Measurements from ENCODE around the gene SPINT1. TPM values are rescaled to one million over a fixed set of nuclear protein-coding genes. Genes with fewer than 3 reads are reported as not detected.
A peak's percentile ranks its signal among the peaks of the same experiment; 100 is the strongest.

The SPINT1 gene
- total and polyA plus RNA-seq, 4 experiments from 2014 or later, result 3.8 to 5.3 (median 4.0) TPM

- H3K36me3 ChIP-seq (ENCODE audit: insufficient read depth, low read length), result no peaks in the 10 kb centered on the region
- H3K27me3 ChIP-seq (ENCODE audit: insufficient read depth, low read length), result no peaks in the 10 kb centered on the region
- intact Hi-C loops (cut with micrococcal nuclease), result no loop called here
- peaks cover 19% of the 10 kb centered on the region for H3K4me1 ChIP-seq (ENCODE audit: insufficient read depth, low read length)
- POLR2A ChIA-PET (ENCODE audit: partially characterized antibody), result interaction anchor here (0.6 kb wide), 1 partner anchor 336 kb away, joined by 3 read pairs; no protein-coding TSS in a partner anchor
- Mint-ChIP-seq H3K9me3 (no peaks in the 10 kb centered on the region), H3K4me3 (no peak overlapping the region), H3K27me3 (no peaks in the 10 kb centered on the region), H3K36me3 (peaks cover 2 to 3% of the 10 kb centered on the region in 2 donors), H3K4me1 (peaks cover 7 to 24% (median 15%) of the 10 kb centered on the region in 4 donors), H3K27ac (peak overlapping the region in 1 of 7 donors; percentile 52)
- DNase-seq, result no peak
- H3K4me3 ChIP-seq (ENCODE audit: low read length in 2 of 2), result no peak overlapping the region
- CTCF ChIA-PET (ENCODE audit: partially characterized antibody), result interaction anchor here (1.2 to 2.6 kb wide), 2 partner anchors 8 to 23 kb away, joined by 3 to 18 read pairs; no protein-coding TSS in a partner anchor
- no peak overlapping the region for H3K27ac ChIP-seq (ENCODE audit: low read depth, low read length)
- no peaks in the 10 kb centered on the region for H3K9me3 ChIP-seq (ENCODE audit: control insufficient read depth in 1 of 2, low read length in 2 of 2)
Measured at GRCh38 chr15:40850576-40851112, 6.8 kb downstream of the SPINT1 start.

DNA sequence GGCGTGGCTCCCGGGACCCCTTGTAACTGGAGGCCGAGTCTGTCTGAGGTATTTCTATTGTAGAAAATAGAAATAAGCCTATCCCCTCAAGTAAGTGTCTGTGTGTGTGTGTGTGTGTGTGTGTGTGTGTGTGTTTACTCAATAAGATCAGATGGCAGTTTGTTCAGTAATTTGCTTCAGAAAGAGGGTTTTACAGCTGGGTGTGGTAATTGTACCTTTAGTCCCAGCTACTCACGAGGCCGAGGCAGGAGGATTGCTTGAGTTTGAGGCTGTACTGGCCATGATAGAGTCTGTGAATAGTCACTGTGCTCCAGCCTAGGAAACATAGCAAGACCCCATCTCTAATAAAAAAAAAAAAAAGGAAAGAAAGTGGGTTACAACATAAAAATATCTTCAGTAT is 8.7 kb downstream of the SPINT1 start:
- POLR2A ChIA-PET (ENCODE audit: partially characterized antibody), result no interaction called here

GRCh38 chr15:40853241-40853890 is 9.5 kb downstream of the SPINT1 start:
- no peaks in the 10 kb centered on the region for H3K9me3 Mint-ChIP-seq
- peaks cover 0 to 9% (median 2%) of the 10 kb centered on the region in 4 donors for H3K4me1 Mint-ChIP-seq
- no peak overlapping the region for H3K4me3 ChIP-seq (ENCODE audit: low read length in 2 of 2)
- CTCF ChIA-PET (ENCODE audit: partially characterized antibody), result interaction anchor here (1.0 kb wide), 1 partner anchor 39 kb away, joined by 4 read pairs; no protein-coding TSS in a partner anchor
- DNase-seq, result no peak
- H3K9me3 ChIP-seq (ENCODE audit: control insufficient read depth in 1 of 2, low read length in 2 of 2), result no peaks in the 10 kb centered on the region
- no peaks in the 10 kb centered on the region for H3K36me3 ChIP-seq (ENCODE audit: insufficient read depth, low read length)
- peaks cover 6% of the 10 kb centered on the region for H3K4me1 ChIP-seq (ENCODE audit: insufficient read depth, low read length)
- H3K27me3 Mint-ChIP-seq, result no peaks in the 10 kb centered on the region
- H3K27ac Mint-ChIP-seq, result peak overlapping the region in 1 of 7 donors; percentile 31
- H3K27me3 ChIP-seq (ENCODE audit: insufficient read depth, low read length), result no peaks in the 10 kb centered on the region
- no peak overlapping the region for H3K4me3 Mint-ChIP-seq
- intact Hi-C loops (cut with micrococcal nuclease), result no loop called here
- H3K36me3 Mint-ChIP-seq, result peaks cover 2 to 3% of the 10 kb centered on the region in 2 donors
- H3K27ac ChIP-seq (ENCODE audit: low read depth, low read length), result no peak overlapping the region
- POLR2A ChIA-PET (ENCODE audit: partially characterized antibody), result no interaction called here

More for the DNA sequence above, 8.7 kb downstream of the SPINT1 start:
- Histone ChIP-seq H3K27ac (ENCODE audit: low read depth, low read length) (no peak overlapping the region), H3K9me3 (ENCODE audit: control insufficient read depth in 1 of 2, low read length in 2 of 2) (no peaks in the 10 kb centered on the region), H3K4me3 (ENCODE audit: low read length in 2 of 2) (no peak overlapping the region), H3K27me3 (ENCODE audit: insufficient read depth, low read length) (no peaks in the 10 kb centered on the region), H3K4me1 (ENCODE audit: insufficient read depth, low read length) (peaks cover 4% of the 10 kb centered on the region), H3K36me3 (ENCODE audit: insufficient read depth, low read length) (no peaks in the 10 kb centered on the region)
- Mint-ChIP-seq H3K36me3 (peaks cover 2 to 3% of the 10 kb centered on the region in 2 donors), H3K4me1 (peaks cover 3 to 9% (median 5%) of the 10 kb centered on the region in 4 donors), H3K27ac (no peak overlapping the region), H3K4me3 (no peak overlapping the region), H3K9me3 (no peaks in the 10 kb centered on the region), H3K27me3 (no peaks in the 10 kb centered on the region)
- DNase-seq, result no peak
- CTCF ChIA-PET (ENCODE audit: partially characterized antibody), result interaction anchor here (1.0 kb wide), 1 partner anchor 40 kb away, joined by 4 read pairs; no protein-coding TSS in a partner anchor
- intact Hi-C loops (cut with micrococcal nuclease), result no loop called here

DNA sequence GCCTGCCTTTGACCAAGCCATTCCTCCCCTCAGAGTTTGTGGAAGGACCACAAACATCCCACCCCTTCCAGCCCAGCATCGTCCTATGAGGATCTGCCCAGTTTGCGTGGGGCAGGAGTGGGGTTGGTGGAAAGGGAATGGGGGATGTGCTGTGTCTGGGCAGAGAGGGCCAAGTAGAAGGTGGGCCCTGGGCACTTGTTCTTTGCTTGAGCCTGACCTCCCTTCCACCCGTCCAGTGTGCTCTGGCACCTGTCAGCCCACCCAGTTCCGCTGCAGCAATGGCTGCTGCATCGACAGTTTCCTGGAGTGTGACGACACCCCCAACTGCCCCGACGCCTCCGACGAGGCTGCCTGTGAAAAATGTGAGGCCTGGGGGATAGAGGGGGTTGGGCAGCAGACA is 10.3 kb downstream of the SPINT1 start:
- peaks cover 4 to 15% (median 5%) of the 10 kb centered on the region in 4 donors for H3K4me1 Mint-ChIP-seq
- Histone ChIP-seq H3K27ac (ENCODE audit: low read depth, low read length) (no peak overlapping the region), H3K36me3 (ENCODE audit: insufficient read depth, low read length) (no peaks in the 10 kb centered on the region), H3K9me3 (ENCODE audit: control insufficient read depth in 1 of 2, low read length in 2 of 2) (no peaks in the 10 kb centered on the region), H3K4me1 (ENCODE audit: insufficient read depth, low read length) (peaks cover 9% of the 10 kb centered on the region), H3K4me3 (ENCODE audit: low read length in 2 of 2) (no peak overlapping the region), H3K27me3 (ENCODE audit: insufficient read depth, low read length) (no peaks in the 10 kb centered on the region)
- intact Hi-C loops (cut with micrococcal nuclease), result no loop called here
- ChIA-PET CTCF (ENCODE audit: partially characterized antibody) (interaction anchor here (1.2 to 1.4 kb wide), 2 partner anchors 19 to 38 kb away, joined by 3 to 4 read pairs; partner anchors contain the start of gene RHOV), POLR2A (ENCODE audit: partially characterized antibody) (interaction anchor here (0.5 kb wide), 1 partner anchor 30 kb away, joined by 3 read pairs; no protein-coding TSS in a partner anchor)
- no peaks in the 10 kb centered on the region for H3K9me3 Mint-ChIP-seq
- H3K36me3 Mint-ChIP-seq, result peaks cover 2 to 3% of the 10 kb centered on the region in 2 donors
- H3K4me3 Mint-ChIP-seq, result no peak overlapping the region
- DNase-seq, result no peak
- H3K27ac Mint-ChIP-seq, result no peak overlapping the region
- peaks cover 0 to 1% of the 10 kb centered on the region in 2 donors for H3K27me3 Mint-ChIP-seq

DNA sequence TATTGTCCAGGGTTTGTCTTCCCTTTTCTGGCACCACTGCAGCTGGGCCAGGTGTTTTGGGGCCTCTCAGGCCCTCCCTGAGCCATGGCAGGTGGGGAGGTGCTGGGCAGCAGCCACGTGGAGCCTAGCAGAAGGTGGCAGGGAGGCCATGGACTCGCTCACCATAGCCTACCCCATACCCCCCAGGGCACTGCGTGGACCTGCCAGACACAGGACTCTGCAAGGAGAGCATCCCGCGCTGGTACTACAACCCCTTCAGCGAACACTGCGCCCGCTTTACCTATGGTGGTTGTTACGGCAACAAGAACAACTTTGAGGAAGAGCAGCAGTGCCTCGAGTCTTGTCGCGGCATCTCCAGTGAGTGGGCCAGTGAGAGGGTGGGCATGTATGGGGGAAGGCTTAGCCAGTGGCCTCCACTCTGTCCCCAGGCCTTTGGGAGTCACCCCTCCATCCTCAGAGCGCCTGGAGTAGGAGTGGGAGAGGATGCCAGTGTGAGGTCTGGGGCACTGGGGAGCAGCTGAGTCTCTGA is 11.9 kb downstream of the SPINT1 start:
- peaks cover 0 to 4% of the 10 kb centered on the region in 2 donors for H3K27me3 Mint-ChIP-seq
- Histone ChIP-seq H3K27me3 (ENCODE audit: insufficient read depth, low read length) (no peaks in the 10 kb centered on the region), H3K4me3 (ENCODE audit: low read length in 2 of 2) (no peak overlapping the region), H3K36me3 (ENCODE audit: insufficient read depth, low read length) (no peaks in the 10 kb centered on the region), H3K4me1 (ENCODE audit: insufficient read depth, low read length) (peaks cover 12% of the 10 kb centered on the region), H3K9me3 (ENCODE audit: control insufficient read depth in 1 of 2, low read length in 2 of 2) (no peaks in the 10 kb centered on the region), H3K27ac (ENCODE audit: low read depth, low read length) (no peak overlapping the region)
- intact Hi-C loops (cut with micrococcal nuclease), result loop anchor here (5.0 kb wide), 1 partner anchor 167 kb away; no protein-coding TSS in a partner anchor
- peaks cover 6 to 20% (median 7%) of the 10 kb centered on the region in 4 donors for H3K4me1 Mint-ChIP-seq
- CTCF ChIA-PET (ENCODE audit: partially characterized antibody), result interaction anchor here (1.5 to 8.5 kb wide), 5 partner anchors 34 to 330 kb away, joined by 9 to 245 read pairs (median 58); partner anchors contain the start of gene VPS18
- POLR2A ChIA-PET (ENCODE audit: partially characterized antibody), result interaction anchor here (0.7 kb wide), 1 partner anchor 38 kb away, joined by 3 read pairs; the partner anchor contains the start of gene VPS18
- no peaks in the 10 kb centered on the region for H3K9me3 Mint-ChIP-seq
- H3K36me3 Mint-ChIP-seq, result peaks cover 2 to 3% of the 10 kb centered on the region in 2 donors
- no peak overlapping the region for H3K27ac Mint-ChIP-seq
- H3K4me3 Mint-ChIP-seq, result no peak overlapping the region
- DNase-seq, result no peak

GRCh38 chr15:40856746-40857145 is 12.9 kb downstream of the SPINT1 start:
- H3K9me3 Mint-ChIP-seq, result no peaks in the 10 kb centered on the region
- intact Hi-C loops (cut with micrococcal nuclease), result loop anchor here (1.0 to 5.0 kb wide), 3 partner anchors 38 to 329 kb away; partner anchors contain the start of gene VPS18

More at GRCh38 chr15:40856746-40857145, 12.9 kb downstream of the SPINT1 start:
- Histone ChIP-seq H3K9me3 (ENCODE audit: control insufficient read depth in 1 of 2, low read length in 2 of 2) (no peaks in the 10 kb centered on the region), H3K27ac (ENCODE audit: low read depth, low read length) (no peak overlapping the region), H3K27me3 (ENCODE audit: insufficient read depth, low read length) (no peaks in the 10 kb centered on the region), H3K4me3 (ENCODE audit: low read length in 2 of 2) (no peak overlapping the region), H3K36me3 (ENCODE audit: insufficient read depth, low read length) (no peaks in the 10 kb centered on the region), H3K4me1 (ENCODE audit: insufficient read depth, low read length) (peaks cover 12% of the 10 kb centered on the region)
- Mint-ChIP-seq H3K4me3 (no peak overlapping the region), H3K27me3 (peaks cover 0 to 4% of the 10 kb centered on the region in 2 donors), H3K36me3 (peaks cover 0 to 2% of the 10 kb centered on the region in 2 donors), H3K27ac (no peak overlapping the region), H3K4me1 (peaks cover 6 to 20% (median 7%) of the 10 kb centered on the region in 4 donors)
- POLR2A ChIA-PET (ENCODE audit: partially characterized antibody), result interaction anchor here (3.5 kb wide), 1 partner anchor 38 kb away, joined by 38 read pairs; the partner anchor contains the start of gene VPS18
- DNase-seq, result no peak
- CTCF ChIA-PET (ENCODE audit: partially characterized antibody), result interaction anchor here (0.7 to 8.5 kb wide), 25 partner anchors 13 to 1728 kb away, joined by 3 to 245 read pairs (median 6); partner anchors contain the start of genes DNAJC17, RAD51, SPINT1 and VPS18
